ENCODE measurements around the gene AKIRIN2.
A peak's percentile ranks its signal among the peaks of the same experiment; 100 is the strongest.

Gene AKIRIN2

DNA sequence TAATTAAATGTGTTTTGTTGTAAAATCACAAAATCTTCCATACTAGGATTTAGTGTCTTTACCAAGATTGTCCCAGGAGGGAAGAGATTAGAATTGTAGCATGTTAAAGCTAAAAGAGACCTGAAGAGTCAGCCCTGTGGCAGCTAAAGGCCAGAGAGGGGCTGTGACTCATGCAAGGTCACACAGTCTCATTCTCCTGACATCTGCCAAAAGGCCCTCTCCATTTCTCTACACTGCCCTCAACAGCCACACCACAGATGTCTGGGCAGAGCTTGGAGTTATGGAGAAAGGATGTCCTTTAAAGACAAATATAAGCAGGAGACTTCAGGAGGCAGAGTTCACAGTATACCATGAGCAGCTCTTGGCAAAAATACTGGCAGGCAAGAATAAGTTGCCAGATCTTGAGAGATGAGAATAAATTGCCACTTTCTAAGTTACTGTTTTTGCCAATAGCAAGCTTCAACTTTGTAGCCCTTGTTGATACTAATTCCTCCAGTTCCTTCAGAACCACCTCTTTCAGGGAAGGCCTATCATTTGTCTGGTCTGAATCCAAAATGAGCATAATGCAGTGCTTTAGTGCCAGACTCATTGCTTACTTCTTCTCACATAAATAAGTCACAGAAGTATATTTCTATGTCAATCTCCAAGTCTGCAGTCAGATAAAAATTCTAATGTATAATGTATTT lies 41.7 kb downstream of the AKIRIN2 start:
- no peak overlapping the region for H3K4me3 ChIP-seq (ENCODE audit: low read length, poor library complexity, severe bottlenecking)
- peaks cover 5% of the 10 kb centered on the region for H3K4me1 ChIP-seq (ENCODE audit: insufficient read depth, low read length, poor library complexity, severe bottlenecking)
- no peaks in the 10 kb centered on the region for H4K20me1 ChIP-seq (ENCODE audit: insufficient read depth, low read length, poor library complexity, severe bottlenecking)
- H3K9me3 ChIP-seq (ENCODE audit: insufficient read depth, low read depth, low read length) = no peaks in the 10 kb centered on the region
- no peaks in the 10 kb centered on the region for H3K27me3 ChIP-seq (ENCODE audit: insufficient read depth, low read length, poor library complexity, severe bottlenecking)
- H2AFZ ChIP-seq (ENCODE audit: low read length) = no peak overlapping the region
- TF ChIP-seq, protein P1, sequence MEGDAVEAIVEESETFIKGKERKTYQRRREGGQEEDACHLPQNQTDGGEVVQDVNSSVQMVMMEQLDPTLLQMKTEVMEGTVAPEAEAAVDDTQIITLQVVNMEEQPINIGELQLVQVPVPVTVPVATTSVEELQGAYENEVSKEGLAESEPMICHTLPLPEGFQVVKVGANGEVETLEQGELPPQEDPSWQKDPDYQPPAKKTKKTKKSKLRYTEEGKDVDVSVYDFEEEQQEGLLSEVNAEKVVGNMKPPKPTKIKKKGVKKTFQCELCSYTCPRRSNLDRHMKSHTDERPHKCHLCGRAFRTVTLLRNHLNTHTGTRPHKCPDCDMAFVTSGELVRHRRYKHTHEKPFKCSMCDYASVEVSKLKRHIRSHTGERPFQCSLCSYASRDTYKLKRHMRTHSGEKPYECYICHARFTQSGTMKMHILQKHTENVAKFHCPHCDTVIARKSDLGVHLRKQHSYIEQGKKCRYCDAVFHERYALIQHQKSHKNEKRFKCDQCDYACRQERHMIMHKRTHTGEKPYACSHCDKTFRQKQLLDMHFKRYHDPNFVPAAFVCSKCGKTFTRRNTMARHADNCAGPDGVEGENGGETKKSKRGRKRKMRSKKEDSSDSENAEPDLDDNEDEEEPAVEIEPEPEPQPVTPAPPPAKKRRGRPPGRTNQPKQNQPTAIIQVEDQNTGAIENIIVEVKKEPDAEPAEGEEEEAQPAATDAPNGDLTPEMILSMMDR (conservative IDR thresholded peaks at IDR 0.05; ENCODE audit: low read length) = no peak
- no peak for TF ChIP-seq EZH2phosphoT487 (IDR thresholded peaks at IDR 0.05; ENCODE audit: borderline replicate concordance)
- no peak overlapping the region for H3K4me2 ChIP-seq (ENCODE audit: low read depth, low read length, poor library complexity, severe bottlenecking)
- peaks cover 4% of the 10 kb centered on the region; the same call in 1 of the 2 replicates for H3K36me3 ChIP-seq (ENCODE audit: insufficient read depth, low read length)
- H3F3A ChIP-seq (ENCODE audit: low read depth) = no peaks in the 10 kb centered on the region
- no peaks in the 10 kb centered on the region for H3K9me2 ChIP-seq (replicated peaks; ENCODE audit: low read depth, low read length)
- H3K79me2 ChIP-seq (ENCODE audit: insufficient read depth, low read length) = no peaks in the 10 kb centered on the region
- H3K9ac ChIP-seq (ENCODE audit: low read depth, low read length, poor library complexity, severe bottlenecking) = no peak overlapping the region

DNA sequence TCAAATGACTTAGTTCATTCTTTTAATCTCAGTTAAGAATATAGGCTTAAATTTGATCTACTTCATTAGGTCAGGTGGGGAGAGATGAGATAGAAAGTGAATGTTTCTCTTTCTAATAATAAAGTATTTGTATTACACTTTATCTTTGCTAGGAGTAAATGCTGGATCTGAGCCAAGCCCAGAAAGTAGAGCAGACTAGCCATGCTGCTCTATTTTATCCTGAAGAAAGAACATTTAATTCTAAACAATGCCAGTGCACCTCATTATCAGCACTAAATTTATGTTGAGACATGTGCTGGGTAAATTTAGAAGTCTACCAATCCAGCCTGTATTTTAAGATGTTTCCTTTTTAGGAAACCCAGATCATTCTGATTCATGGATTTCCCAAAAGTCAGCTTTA lies 43.5 kb downstream of the AKIRIN2 start:
- H3K36me3 ChIP-seq (ENCODE audit: insufficient read depth, low read length) = no peaks in the 10 kb centered on the region
- peaks cover 5% of the 10 kb centered on the region for H3K4me1 ChIP-seq (ENCODE audit: insufficient read depth, low read length, poor library complexity, severe bottlenecking)
- H3F3A ChIP-seq (ENCODE audit: low read depth) = no peaks in the 10 kb centered on the region
- H3K27me3 ChIP-seq (ENCODE audit: insufficient read depth, low read length, poor library complexity, severe bottlenecking) = no peaks in the 10 kb centered on the region
- H2AFZ ChIP-seq (ENCODE audit: low read length) = no peak overlapping the region
- H3K4me2 ChIP-seq (ENCODE audit: low read depth, low read length, poor library complexity, severe bottlenecking) = no peak overlapping the region
- no peaks in the 10 kb centered on the region for H3K79me2 ChIP-seq (ENCODE audit: insufficient read depth, low read length)
- no peak overlapping the region for H3K4me3 ChIP-seq (ENCODE audit: low read length, poor library complexity, severe bottlenecking)
- H3K9me2 ChIP-seq (replicated peaks; ENCODE audit: low read depth, low read length) = no peaks in the 10 kb centered on the region
- H3K9me3 ChIP-seq (ENCODE audit: insufficient read depth, low read depth, low read length) = no peaks in the 10 kb centered on the region
- H4K20me1 ChIP-seq (ENCODE audit: insufficient read depth, low read length, poor library complexity, severe bottlenecking) = no peaks in the 10 kb centered on the region
- no peak overlapping the region for H3K9ac ChIP-seq (ENCODE audit: low read depth, low read length, poor library complexity, severe bottlenecking)
- TF ChIP-seq, protein P1 (conservative IDR thresholded peaks at IDR 0.05; ENCODE audit: low read length) = no peak
- no peak for TF ChIP-seq EZH2phosphoT487 (IDR thresholded peaks at IDR 0.05; ENCODE audit: borderline replicate concordance)

DNA sequence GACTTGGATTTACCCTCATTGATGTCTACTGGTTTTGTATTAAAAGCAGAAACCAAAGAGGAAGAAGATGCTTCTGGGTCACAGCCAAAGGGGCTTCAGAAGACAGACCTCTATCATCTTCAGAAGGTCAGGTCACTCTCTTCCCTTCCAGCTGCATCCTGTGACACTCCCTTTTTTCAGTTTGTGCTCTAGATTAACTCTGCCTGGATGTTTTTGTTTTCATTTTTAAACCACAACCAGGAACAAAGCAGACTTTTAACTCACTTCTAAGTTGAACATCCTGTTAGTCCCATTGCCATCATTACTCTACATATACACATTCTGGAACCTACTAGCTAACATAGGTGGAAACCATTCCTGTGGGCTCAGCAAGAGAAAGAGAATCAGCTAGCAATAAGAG lies 45.2 kb downstream of the AKIRIN2 start:
- TF ChIP-seq, protein P1 (conservative IDR thresholded peaks at IDR 0.05; ENCODE audit: low read length) = no peak
- TF ChIP-seq EZH2phosphoT487 (IDR thresholded peaks at IDR 0.05; ENCODE audit: borderline replicate concordance) = no peak
- Histone ChIP-seq H3K4me1 (ENCODE audit: insufficient read depth, low read length, poor library complexity, severe bottlenecking) (peaks cover 9% of the 10 kb centered on the region), H3K9me2 (replicated peaks; ENCODE audit: low read depth, low read length) (no peaks in the 10 kb centered on the region)

More for the DNA sequence above, 45.2 kb downstream of the AKIRIN2 start:
- Histone ChIP-seq H3K4me2 (ENCODE audit: low read depth, low read length, poor library complexity, severe bottlenecking) (peak overlapping the region; percentile 3), H3K27me3 (ENCODE audit: insufficient read depth, low read length, poor library complexity, severe bottlenecking) (no peaks in the 10 kb centered on the region), H3K9me3 (ENCODE audit: insufficient read depth, low read depth, low read length) (no peaks in the 10 kb centered on the region), H3K4me3 (ENCODE audit: low read length, poor library complexity, severe bottlenecking) (no peak overlapping the region), H3K36me3 (ENCODE audit: insufficient read depth, low read length) (no peaks in the 10 kb centered on the region; the same call in 1 of the 2 replicates), H4K20me1 (ENCODE audit: insufficient read depth, low read length, poor library complexity, severe bottlenecking) (no peaks in the 10 kb centered on the region), H3K9ac (ENCODE audit: low read depth, low read length, poor library complexity, severe bottlenecking) (no peak overlapping the region), H2AFZ (ENCODE audit: low read length) (no peak overlapping the region), H3K79me2 (ENCODE audit: insufficient read depth, low read length) (no peaks in the 10 kb centered on the region), H3F3A (ENCODE audit: low read depth) (no peaks in the 10 kb centered on the region)

Measured in Loucy (cell line).